GM19452 (cell line): ENCODE measurements around the gene ACSS1.

Experiments used
- ATAC-seq: cut with Tn5 transposase; IDR thresholded peaks from one replicate; pipeline ENCODE4 v1.9.1; 2021; ENCODE audit not compliant: unreplicated experiment

The ACSS1 gene

DNA sequence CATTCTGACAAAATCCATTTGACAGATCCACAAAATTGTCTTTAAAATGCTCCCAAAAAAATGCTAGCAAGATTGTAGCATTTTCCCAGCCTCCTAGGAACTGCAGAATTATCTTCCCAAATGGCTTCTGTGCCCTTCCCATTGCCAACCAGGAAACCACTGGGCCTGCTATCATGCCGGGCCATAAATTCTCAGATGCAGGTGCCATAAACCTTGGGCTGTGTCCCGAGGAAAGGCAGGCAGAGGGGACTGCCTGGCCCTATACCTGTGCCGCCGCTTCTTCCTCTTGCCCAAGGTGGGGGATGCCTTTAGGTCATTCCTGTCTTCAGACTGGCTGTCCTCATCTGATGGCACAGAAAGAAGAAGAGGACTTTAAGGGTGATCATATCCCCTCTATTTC lies 21.2 kb upstream of the ACSS1 start:
- no peak for ATAC-seq

DNA sequence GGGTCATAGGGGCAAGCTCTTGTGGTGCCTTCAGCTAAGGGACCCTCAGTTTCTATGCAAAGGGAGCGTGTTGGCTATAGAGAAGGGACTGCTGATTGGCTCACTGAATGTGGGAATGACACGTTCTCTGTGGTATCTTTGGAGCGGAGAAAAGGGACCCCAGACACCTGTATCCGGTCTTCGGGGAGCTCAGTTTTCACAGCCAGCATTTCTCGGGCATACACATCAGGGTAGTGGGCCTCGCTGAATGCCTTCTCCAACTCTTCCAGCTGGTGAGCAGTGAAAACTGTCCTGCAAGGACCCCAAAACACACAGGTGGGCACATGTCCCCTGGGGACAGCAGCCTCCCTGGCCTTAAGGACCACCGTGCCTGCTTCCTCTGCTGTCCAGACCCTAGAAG lies 20.7 kb upstream of the ACSS1 start:
- ATAC-seq, result no peak

DNA sequence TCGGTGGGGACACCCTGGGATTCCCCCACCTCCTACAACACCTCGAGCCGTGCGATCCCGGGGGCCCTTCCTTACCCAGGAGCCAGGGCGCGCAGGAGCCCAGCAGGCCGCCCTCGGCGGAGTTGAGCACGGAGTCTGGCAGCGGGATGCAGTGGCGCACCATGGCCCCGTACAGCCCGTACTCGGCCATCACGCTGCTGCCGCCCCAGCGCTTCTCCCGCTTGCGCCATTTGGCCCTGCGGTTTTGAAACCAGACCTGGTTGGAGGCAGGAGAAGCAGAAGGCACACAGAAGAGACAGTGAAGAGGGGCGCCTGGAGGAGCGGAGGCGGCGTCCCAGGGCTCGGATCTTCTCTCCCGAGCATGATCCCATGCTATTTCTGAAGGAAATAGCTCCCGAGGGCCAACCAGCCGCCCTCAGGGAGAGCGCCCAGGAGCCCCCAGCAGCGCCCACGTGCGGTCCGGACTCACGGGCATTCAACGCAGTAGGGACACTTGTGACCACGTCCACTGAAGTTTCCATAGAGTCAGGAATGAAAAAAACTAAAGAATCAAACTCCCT lies 19.8 kb upstream of the ACSS1 start:
- ATAC-seq, result no peak

DNA sequence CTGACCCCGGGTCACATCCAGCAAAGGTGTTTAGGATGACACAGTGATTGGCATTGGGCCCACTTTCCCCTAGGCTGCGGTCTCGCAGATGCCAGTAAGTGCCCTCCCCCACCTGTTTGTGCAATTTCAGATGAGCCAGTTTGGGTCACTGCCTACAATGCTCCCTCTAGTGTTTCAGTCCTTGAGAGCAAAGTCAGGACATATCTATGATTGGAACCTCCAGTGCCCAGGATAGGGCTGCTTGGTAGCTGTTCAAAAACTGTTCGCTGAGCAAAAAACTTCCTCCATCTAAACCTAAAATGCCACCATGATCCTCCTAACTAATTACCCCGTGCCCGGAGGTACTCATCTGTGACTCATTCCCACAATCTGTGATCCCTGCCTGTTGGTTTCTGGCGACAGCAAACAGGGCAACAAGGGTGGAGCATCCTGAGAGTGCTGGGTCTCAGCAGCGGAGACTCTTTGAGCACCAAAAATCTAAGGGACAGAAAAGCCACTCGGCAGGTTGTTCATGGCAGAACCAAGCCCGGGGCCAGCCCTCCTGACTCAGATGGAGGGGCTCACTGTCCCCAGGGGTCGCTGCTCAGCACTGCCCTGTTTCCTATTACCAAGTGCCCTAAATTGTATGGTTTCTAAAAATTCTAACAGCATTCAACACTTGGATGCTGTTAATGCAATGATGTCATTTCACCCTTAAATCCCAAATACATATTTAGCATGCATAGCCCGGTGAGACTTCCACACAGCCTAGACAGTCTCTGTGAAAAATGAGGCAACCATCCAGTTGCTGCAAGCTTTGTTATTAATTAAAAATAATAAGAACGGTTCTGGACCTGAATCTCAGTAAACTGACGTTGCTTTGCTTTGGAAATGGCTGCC lies 19.0 kb upstream of the ACSS1 start:
- no peak for ATAC-seq

DNA sequence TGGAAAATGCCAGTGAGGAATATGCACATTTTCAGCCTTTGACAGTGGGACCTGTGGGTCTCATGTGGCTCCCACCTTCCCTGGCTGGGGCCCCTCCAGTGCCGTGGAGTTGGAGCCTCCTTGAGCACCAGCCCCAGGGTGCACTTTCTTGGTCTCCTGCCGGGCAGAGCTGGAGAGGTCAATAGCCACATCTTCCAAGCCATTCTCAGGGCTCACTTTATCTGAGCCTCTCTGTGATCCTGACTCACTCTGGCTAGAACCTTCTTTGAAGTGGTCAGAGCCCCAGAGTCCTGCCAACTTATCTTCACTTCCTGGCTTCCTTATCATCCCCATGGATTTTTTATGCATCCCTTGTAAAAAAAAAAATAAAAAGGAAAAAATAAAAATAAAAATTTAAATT lies 18.3 kb upstream of the ACSS1 start:
- no peak for ATAC-seq

DNA sequence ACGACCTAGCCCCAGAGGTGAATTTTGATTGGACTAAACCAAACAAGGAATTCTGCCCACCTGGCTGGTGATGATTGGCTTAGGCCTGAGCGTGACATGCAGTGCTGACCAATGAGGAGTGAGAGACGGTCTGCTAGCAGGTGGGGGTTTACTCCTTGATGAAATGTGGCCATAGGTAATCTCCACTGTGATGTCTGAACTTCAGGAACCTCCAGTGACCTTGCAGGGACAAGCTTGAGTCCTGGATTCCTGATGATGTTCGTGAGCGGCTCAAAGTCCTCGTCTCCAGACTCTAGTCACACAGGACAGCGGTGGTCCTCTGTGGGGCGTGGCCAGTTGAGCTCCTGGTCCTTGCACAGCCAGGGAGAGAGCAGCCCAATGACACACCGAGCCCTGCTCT lies 15.6 kb upstream of the ACSS1 start:
- no peak for ATAC-seq

DNA sequence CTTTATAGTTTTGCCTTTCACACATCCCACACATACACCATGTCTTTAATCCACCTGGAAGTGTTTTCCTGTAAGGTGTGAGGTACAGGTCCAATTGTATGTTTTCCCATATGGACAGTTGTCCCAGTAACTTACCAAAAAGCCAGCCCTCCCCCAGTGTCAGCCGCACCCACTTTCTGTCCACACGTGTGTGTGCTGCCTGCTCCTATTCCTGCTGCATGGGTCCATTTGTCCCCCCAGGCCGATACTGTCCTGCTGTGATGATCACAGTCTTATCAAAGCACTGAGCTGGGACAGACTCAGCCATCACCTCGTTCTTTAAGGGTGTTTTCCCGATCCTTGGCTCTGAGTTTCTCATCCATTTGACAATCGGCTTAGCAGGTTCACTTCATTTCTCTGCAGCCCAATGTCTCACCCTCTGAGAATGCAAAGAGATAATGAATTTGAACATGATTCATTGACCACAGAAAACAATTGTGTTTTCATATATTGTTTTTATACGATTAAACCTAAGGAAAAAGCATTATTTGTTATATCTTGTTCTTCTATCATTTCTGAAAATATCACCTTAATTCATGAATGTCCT lies 14.4 kb upstream of the ACSS1 start:
- no peak for ATAC-seq

DNA sequence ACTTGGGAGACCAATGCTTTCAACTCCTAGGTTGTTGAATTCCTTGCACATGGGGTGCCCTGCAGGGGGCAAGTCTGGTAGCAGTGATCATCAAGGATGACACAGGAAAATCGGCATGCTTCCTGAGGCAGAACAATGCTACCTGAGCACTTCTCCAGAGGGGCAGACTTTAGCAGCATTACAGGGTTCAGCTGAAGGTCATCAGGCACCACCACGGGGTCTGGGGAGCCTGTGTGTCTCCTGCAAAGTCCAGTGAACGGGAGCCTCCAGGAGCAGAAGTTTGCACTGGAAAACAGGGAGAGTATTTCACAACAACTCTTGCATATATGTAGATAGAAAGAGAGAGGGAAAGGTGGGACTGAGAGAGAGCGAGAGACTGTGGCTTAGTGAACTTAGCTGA lies 13.8 kb upstream of the ACSS1 start:
- no peak for ATAC-seq

DNA sequence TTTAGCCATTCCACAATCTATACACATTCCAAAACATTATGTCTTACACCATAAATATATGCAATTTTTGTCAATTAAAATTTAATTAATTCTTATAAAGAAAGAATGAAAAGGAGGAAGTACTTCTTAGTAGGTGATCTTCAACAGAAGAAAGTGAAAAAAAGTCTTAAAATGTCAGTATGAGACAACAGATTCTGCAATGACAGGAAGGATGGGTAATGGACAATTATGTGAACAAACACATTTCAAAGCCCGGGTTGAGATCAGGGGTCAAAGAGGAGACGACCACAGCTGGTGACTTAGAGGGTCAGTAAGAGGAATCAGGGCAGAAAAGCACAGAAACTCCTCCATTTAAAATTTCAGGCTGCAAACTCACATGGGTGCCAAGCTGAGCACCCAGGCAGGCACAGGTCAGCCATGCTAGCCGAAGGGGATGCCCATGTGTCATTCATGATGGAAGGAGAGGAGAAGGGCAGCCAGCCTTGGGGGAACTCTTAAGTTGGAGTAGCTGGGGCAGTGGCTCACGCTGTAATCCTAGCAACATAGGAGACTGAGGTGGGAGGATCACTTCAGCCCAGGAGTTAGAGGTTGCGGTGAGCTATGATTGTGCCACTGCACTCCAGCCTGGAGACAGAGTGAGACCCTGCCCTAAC lies 13.0 kb upstream of the ACSS1 start:
- no peak for ATAC-seq

DNA sequence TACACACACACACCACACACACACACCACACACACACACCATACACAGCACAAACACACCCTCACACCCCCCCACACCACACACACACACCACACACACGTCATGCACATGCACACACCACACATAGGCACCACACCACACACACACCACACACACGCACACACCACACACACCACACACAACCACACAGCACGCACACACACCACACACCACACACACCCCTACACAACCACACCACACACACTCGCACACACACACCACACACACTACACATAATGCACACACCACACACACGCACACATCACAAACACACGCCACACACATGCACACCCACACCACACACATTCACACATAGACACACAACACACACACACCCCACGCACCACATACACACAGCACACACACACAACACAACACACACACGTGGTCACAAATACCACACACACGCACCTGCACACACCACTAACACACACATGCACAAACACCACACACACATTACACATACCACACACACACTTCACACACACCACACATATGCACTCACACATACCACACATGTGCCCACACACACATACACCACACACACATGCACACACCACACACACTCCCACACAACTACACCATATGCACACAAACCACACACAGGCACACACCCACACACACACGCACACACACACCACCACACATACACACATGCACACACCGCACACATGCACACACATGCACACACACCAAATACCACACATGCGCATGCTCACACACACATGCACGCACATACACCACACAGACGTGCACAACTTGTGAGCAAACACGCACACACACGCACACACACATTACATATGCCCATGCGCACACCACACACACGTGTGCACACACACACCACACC lies 9.4 kb upstream of the ACSS1 start:
- no peak for ATAC-seq

DNA sequence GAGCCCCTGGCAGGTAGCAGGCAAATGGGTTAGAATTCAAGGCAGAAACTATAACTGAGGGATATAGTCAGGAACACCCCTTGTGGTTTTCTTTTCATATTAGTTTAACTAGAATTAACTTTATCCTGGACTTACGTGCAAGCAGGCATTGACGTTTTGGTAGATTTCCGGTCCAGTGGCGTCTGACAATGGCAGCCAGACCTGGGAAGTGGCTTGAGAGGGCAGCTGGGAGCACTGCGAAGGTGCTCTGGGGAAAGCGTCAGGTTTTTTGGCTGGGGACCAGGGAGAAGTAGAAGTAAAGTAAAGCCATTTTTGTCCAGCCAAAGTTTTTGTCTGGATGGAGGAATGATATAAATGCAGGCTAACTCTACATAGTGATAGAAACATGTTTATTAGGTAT lies 8.4 kb upstream of the ACSS1 start:
- ATAC-seq, result no peak

DNA sequence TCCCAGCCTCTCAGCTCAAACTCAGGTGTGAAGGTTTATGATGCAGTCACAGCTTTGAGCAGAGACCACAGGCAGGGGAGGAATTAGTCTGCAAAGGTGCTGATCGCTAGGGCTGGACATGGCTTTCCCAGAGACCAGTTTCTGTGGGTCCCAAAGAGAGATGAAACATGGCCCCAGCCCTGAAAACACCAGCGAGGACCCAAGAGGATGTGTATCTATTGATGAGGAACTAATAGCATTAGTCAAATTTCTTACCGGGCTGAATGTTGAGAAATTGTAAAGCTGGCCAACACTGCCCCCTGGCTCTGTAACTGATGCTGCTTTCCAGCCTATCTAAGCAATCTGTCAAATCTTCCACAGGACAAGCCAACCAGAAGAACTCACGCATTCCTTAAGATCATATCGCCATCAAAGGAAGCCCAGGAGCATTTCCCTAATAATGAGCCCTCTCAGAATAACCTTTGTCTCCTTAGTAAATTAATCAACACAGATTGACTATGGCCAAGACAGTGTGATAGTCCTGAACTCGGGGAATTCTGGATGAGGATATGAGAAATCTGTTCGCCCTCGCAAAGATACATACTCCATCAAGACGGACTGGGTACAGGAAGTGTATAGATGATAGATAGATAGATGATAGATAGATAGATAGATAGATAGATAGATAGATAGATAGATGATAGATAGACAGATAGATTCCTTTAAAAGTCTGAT lies 7.8 kb upstream of the ACSS1 start:
- ATAC-seq, result peak; percentile 69

DNA sequence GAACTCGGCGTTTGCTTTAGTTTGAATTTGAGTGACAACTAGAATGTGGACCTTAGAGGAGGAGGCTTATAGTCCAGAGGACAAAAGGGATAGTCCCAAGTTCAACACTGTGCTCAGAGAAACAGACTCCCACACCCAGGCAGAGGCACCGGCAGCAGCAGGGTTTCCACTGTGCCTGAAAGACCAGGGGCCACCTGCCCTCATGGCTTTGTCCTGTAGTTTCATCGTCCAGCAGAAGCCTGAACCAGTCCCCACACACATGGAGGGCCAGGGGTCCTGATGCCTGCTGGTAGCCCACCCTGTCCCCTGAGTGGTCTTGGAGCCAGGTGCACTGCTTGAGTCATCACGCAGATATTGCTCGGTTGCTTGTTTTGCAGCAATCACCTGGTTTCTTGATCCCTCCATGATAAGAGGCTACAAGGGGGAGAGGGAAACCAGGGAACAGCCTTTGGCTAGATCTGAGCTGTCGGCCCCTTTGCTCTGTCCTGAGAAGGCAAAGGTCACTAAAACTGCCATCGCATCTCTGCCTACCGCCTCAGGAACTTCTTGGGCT lies 7.2 kb upstream of the ACSS1 start:
- no peak for ATAC-seq

DNA sequence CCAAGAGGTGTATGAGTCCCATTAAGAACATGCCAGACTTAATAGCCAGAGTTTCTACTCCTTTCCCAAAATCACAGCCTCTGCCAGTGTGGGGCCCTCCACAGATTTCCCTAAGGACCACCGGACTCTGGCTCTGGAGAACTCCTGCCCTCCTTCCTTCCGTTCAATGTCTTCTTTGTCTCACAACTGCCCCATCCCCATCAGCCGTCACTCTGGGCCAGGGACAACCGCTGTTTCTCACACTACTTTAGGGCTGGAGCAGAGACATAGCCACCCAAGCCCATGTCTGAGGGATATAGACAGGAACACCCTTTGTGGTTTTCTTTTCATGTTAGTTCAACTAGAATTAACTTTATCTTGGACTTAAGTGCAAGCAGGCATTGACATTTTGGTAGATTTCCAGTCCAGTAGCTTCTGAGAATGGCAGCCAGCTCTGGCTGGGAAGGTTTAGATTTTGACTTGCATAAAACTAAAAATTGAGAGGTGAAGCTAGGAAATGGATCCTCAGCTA lies 6.7 kb upstream of the ACSS1 start:
- ATAC-seq, result no peak

DNA sequence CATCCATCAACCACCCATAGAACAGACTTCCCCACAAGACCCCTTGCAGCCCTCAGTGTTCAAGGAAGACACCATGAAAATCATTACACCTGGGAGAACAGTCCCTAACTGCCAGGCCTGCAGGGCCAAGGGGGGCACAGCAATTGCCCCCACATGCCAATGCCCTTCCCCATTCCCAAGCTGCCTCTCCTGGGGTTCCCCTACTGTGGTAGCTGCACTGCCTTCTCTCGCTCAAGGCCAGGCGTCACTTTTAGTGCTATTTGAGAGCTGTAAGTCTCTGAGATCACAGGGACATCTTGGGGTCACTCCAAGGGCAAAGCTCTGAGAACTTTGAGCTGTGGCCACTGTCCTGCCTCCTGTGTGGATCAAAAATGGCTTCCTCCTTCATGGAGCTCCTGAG lies 6.0 kb upstream of the ACSS1 start:
- no peak for ATAC-seq

DNA sequence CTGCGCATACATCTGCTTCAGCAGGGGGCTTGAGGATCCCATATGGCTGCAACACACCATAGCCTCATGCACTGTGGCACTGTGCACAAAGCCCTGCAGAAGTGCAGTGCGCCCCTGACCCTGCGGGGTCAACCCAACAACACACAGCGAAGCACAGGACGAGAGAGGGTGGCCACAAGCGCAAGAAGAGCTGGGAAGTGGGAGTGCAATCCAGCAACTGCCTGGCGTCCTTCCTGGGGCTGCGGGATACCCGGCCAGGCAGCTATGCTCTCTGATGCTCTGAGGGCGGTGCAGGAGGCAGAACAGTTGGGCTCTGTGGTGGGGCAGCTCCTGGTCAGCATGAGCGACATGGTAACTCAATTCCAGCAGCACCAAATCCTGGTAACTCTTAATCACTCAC lies 5.6 kb upstream of the ACSS1 start:
- ATAC-seq, result no peak

DNA sequence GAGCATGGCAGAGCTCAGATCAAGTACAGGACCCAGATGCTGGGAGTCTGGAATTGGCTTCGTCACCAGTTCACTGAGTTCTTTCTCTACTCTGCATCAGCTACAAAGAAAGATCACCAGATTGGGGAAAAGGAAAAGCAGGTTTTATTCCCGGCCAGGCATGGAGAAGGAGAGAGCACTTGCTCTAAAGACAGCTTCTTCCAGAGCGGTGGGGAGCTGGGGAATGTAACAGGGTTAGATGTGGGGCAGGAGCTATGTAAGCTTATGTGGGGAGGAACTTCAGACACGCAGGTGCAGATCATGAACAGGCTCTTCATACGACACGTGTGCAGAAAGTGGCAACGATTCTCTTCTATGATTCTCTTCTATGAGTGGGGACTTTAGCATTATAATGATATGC lies 4.9 kb upstream of the ACSS1 start:
- ATAC-seq, result no peak

DNA sequence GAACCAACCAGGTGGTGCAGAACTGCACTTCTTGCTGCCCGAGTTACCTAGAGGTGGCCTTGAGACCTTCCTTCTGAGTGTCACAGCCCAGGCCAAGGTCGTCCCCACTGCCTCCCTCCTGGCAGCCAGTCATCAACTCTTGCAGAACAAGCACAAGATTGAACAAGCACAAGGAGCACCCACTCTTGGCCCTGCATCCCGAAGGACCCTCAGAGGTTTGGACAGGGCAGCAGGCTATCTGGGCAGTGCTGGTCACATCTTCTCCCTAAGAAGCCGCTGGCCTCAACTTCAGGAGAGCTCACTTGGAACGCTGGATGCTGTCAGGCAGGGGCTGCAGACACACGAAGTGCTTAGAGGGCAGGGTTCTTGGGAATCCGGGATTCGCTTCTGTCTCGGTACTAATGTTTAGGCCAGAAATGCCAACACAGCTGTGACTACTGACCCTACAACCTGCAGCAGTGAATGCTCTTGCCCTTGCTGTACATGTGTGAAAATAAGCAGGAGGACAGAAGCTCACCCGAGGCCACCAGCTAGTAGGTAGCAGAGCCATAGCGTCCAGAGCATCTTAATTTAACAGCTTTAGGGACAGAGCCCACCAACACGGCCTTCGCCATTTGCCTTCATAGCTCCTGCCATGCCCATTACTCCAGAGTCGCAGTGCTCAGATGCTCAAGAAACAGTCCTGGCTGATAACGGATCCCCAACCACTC lies 4.0 kb upstream of the ACSS1 start:
- ATAC-seq, result no peak

DNA sequence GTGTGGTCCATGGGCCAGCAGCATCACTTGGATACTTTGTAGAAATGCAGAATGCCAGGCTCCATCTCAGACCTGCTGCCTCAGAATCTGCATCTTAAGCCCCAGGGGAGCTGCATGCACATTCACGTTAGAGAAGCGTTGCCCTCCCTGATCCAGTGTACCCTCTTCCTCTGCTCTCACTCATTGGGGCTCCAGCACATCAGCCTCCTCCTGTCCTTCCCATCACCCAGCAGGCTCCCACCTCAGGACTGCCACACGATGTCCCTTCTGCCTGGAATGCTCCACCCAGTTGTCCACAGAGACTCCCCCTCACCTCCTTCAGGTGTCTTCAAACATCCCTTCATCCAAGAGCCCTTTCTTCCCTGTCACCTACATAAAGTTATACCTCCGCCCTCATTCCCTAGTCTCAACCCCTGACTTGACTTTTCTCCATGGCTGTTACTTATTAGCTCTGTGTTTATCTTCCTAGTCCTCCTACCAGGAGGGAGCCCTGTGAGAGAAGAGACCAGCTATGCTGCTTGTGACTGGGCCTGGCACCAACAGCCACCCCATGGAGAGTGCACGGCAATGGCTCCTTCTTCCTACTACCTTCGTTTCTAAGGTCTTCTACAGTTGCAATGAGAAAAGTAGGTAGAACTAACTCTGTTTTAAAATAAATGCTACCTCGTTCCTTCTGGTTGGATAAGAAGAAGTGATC lies 3.3 kb upstream of the ACSS1 start:
- ATAC-seq, result no peak
